OCI-LY7 (cell line): ENCODE measurements around the gene LARGE1. TPM values are rescaled to one million over a fixed set of nuclear protein-coding genes. Genes with fewer than 3 reads are reported as not detected.

Experiments used
- BruUV-seq: library from RNA; stranded (reverse); fragments of 400-500 nt; replicated peaks from 2 replicates; lab custom pipeline; 2021; lab: Mats Ljungman, UMichigan
- CTCF ChIA-PET: fragments of 300-600 bp; sonication (Branson Sonifier 250); formaldehyde crosslinking; loops from one replicate; lab custom pipeline; 2022; ENCODE audit warnings: antibody characterized with exemption; ENCODE audit not compliant: unreplicated experiment; lab: Charles Lee
- POLR2A ChIA-PET: fragments of 300-600 bp; sonication (Branson Sonifier 250); formaldehyde crosslinking; loops from one replicate; lab custom pipeline; 2022; ENCODE audit warnings: antibody characterized with exemption; lab: Charles Lee
- DNase-seq: peaks from one replicate; pipeline ENCODE4 v3.0.0-alpha.2; 2015; ENCODE audit warnings: low spot score
- H2AFZ ChIP-seq: fragments of 200-600 bp; sonication (generic), shearing (Covaris generic); 2 replicates; pipeline ENCODE4 v1.6.1; 2014; ENCODE audit warnings: mild to moderate bottlenecking, antibody characterized with exemption, low read length, moderate library complexity
- H3K27ac ChIP-seq: fragments of 200-600 bp; sonication (generic); 2 replicates; pipeline ENCODE4 v1.5.1; 2014; ENCODE audit warnings: mixed run types, low read depth, mild to moderate bottlenecking, moderate library complexity, low read length, inconsistent platforms; ENCODE audit not compliant: poor library complexity, severe bottlenecking
- H3K36me3 ChIP-seq: fragments of 200-600 bp; sonication (generic); 2 replicates; pipeline ENCODE4 v1.6.1; 2014; ENCODE audit warnings: mild to moderate bottlenecking, antibody characterized with exemption, low read length, moderate library complexity, mixed read lengths; ENCODE audit not compliant: insufficient read depth
- H3K4me1 ChIP-seq: fragments of 200-600 bp; sonication (generic); 2 replicates; pipeline ENCODE4 v1.5.1; 2014; ENCODE audit warnings: mild to moderate bottlenecking, low read length; ENCODE audit not compliant: insufficient read depth, poor library complexity, severe bottlenecking
- H3K4me2 ChIP-seq: fragments of 200-600 bp; sonication (generic); 2 replicates; pipeline ENCODE4 v1.6.1; 2014; ENCODE audit warnings: mild to moderate bottlenecking, low read length
- H3K4me3 ChIP-seq: fragments of 200-600 bp; sonication (generic); 2 replicates; pipeline ENCODE4 v1.5.1; 2014; ENCODE audit warnings: mild to moderate bottlenecking, low read depth, low read length; ENCODE audit not compliant: poor library complexity, severe bottlenecking
- H3K79me2 ChIP-seq: fragments of 200-600 bp; sonication (generic); 2 replicates; pipeline ENCODE4 v1.6.1; 2016; ENCODE audit warnings: low read depth, mild to moderate bottlenecking, low read length, moderate library complexity, mixed read lengths; ENCODE audit not compliant: insufficient read depth
- H3K9me2 ChIP-seq: fragments of 200-600 bp; sonication (generic); 2 replicates; pipeline ENCODE4 v1.6.1; 2016; ENCODE audit warnings: mild to moderate bottlenecking, low read length, mixed read lengths; ENCODE audit not compliant: insufficient read depth
- H3K9me3 ChIP-seq: fragments of 200-600 bp; sonication (generic); 2 replicates; pipeline ENCODE4 v1.6.1; 2014; ENCODE audit warnings: mild to moderate bottlenecking, mixed run types, low read length, mixed read lengths
- H4K20me1 ChIP-seq: fragments of 200-600 bp; sonication (generic); 2 replicates; pipeline ENCODE4 v1.6.1; 2014; ENCODE audit warnings: mild to moderate bottlenecking, antibody characterized with exemption, low read length, moderate library complexity, mixed read lengths; ENCODE audit not compliant: insufficient read depth
- CTCF ChIP-seq: fragments of 200-600 bp; sonication (generic); conservative IDR thresholded peaks from 2 replicates; pipeline ENCODE4 v1.5.1; 2014; ENCODE audit warnings: mild to moderate bottlenecking, antibody characterized with exemption, low read length, moderate library complexity, mixed read lengths
- EZH2phosphoT487 ChIP-seq: fragments of 200-600 bp; sonication (generic); IDR thresholded peaks from 2 replicates; pipeline ENCODE4 v1.6.1; 2018; ENCODE audit warnings: low read depth, borderline replicate concordance, mild to moderate bottlenecking, mixed run types, antibody characterized with exemption, low read length, moderate library complexity, mixed read lengths
- intact Hi-C: fragments of 100-400 bp; cut with micrococcal nuclease; formaldehyde crosslinking; loops from one replicate; pipeline ENCODE4 v1.10.0; 2022; ENCODE audit not compliant: unreplicated experiment
- total RNA-seq, 2 experiments: library from RNA; depleted of rRNA in 1 of 2; stranded (reverse); fragments of >200 nt in 1 of 2; shearing (Covaris generic) in 1 of 2; gene quantifications; 2 replicates each; pipeline ENCODE4 v1.2.3, GENCODE V29; 2014 to 2022

LARGE1 gene
- total RNA-seq, 2 experiments from 2014 or later: 31.5 to 31.9 TPM

- Histone ChIP-seq H3K27ac (no peak overlapping the region), H4K20me1 (no peaks in the 10 kb centered on the region), H3K9me3 (no peaks in the 10 kb centered on the region), H3K79me2 (no peaks in the 10 kb centered on the region), H3K4me1 (peaks cover 62% of the 10 kb centered on the region), H2AFZ (no peak overlapping the region), H3K4me2 (no peak overlapping the region), H3K36me3 (no peaks in the 10 kb centered on the region), H3K4me3 (no peak overlapping the region), H3K9me2 (no peaks in the 10 kb centered on the region)
- ChIA-PET POLR2A (interaction anchor here (2.2 to 2.5 kb wide), 2 partner anchors 45 to 249 kb away, joined by 5 to 9 read pairs; no protein-coding TSS in a partner anchor), CTCF (interaction anchor here (1.5 kb wide), 1 partner anchor 45 kb away, joined by 3 read pairs; no protein-coding TSS in a partner anchor)
- no peak for DNase-seq
- intact Hi-C loops: no loop called here
- BruUV-seq: no TSS peak
- no peak for TF ChIP-seq CTCF
- no peak for TF ChIP-seq EZH2phosphoT487
These were observed 354.7 kb downstream of the LARGE1 start for GRCh38 chr22:33565580-33565995.

- Histone ChIP-seq H3K27ac (no peak overlapping the region), H3K9me3 (no peaks in the 10 kb centered on the region), H3K4me3 (no peak overlapping the region), H3K36me3 (no peaks in the 10 kb centered on the region), H3K4me2 (no peak overlapping the region), H4K20me1 (no peaks in the 10 kb centered on the region), H3K79me2 (no peaks in the 10 kb centered on the region), H3K4me1 (peaks cover 52% of the 10 kb centered on the region), H2AFZ (no peak overlapping the region), H3K9me2 (no peaks in the 10 kb centered on the region)
- no peak for TF ChIP-seq EZH2phosphoT487
- no peak for TF ChIP-seq CTCF
- ChIA-PET POLR2A (interaction anchor here (1.1 kb wide), 1 partner anchor 10 kb away, joined by 4 read pairs; no protein-coding TSS in a partner anchor), CTCF (no interaction called here)
- intact Hi-C loops: no loop called here
- BruUV-seq: no TSS peak
- DNase-seq: no peak
These were observed 355.6 kb downstream of the LARGE1 start for GRCh38 chr22:33564683-33565082.

GRCh38 chr22:33563220-33563964, 356.9 kb downstream of the LARGE1 start:
- Histone ChIP-seq H3K36me3 (no peaks in the 10 kb centered on the region), H3K4me2 (peak overlapping the region; percentile 44), H4K20me1 (no peaks in the 10 kb centered on the region), H3K27ac (no peak overlapping the region), H2AFZ (peak overlapping the region; percentile 23; the same call in 1 of the 2 replicates), H3K9me2 (no peaks in the 10 kb centered on the region), H3K4me3 (peak overlapping the region; percentile 9), H3K4me1 (peaks cover 41% of the 10 kb centered on the region), H3K9me3 (no peaks in the 10 kb centered on the region), H3K79me2 (no peaks in the 10 kb centered on the region)
- intact Hi-C loops: no loop called here
- TF ChIP-seq EZH2phosphoT487: no peak
- TF ChIP-seq CTCF: no peak
- ChIA-PET CTCF (no interaction called here), POLR2A (interaction anchor here (0.7 to 1.4 kb wide), 3 partner anchors 10 to 264 kb away, joined by 3 to 4 read pairs (median 3); no protein-coding TSS in a partner anchor)
- BruUV-seq: no TSS peak
- no peak for DNase-seq
